Heart right ventricle (tissue), 16 donors: ENCODE measurements around the gene WDR86. TPM values are rescaled to one million over a fixed set of nuclear protein-coding genes. Genes with fewer than 3 reads are reported as not detected.

Source experiments
- ATAC-seq, 8 donors: fragments of 200-7000 bp; cut with Tn5 transposase; one replicate each; pipeline ENCODE4 v1.9.1; 2020; ENCODE audit warnings: mild to moderate bottlenecking in 8 of 8, moderate library complexity in 8 of 8, moderate number of reproducible peaks in 1 of 8
- DNase-seq, 2 donors: peaks; one replicate each; pipeline ENCODE4 v3.0.0-alpha.2; 2020
- H3K27ac ChIP-seq, 10 donors: fragments of 200-600 bp; sonication (generic) in 2 of 10; one replicate each; pipeline versions ENCODE4 v1.5.0 to v1.8.0; 2020 to 2022; ENCODE audit warnings: mild to moderate bottlenecking in 3 of 10
- H3K27me3 ChIP-seq, 7 donors: fragments of 200-600 bp; one replicate each; pipeline ENCODE4 v1.8.0; 2021 to 2022; ENCODE audit warnings: mild to moderate bottlenecking in 2 of 7
- H3K36me3 ChIP-seq, 9 donors: fragments of 200-600 bp; sonication (generic) in 1 of 9; one replicate each; pipeline versions ENCODE4 v1.5.0 to v1.8.0; 2020 to 2022; ENCODE audit warnings: mild to moderate bottlenecking in 2 of 9
- H3K4me1 ChIP-seq, 9 donors: fragments of 200-600 bp; sonication (generic) in 1 of 9; one replicate each; pipeline versions ENCODE4 v1.5.0 to v1.8.0; 2020 to 2022; ENCODE audit warnings: mild to moderate bottlenecking in 4 of 9
- H3K4me3 ChIP-seq, 10 donors: fragments of 200-600 bp; sonication (generic) in 2 of 10; one replicate each; pipeline versions ENCODE4 v1.5.0 to v1.8.0; 2020 to 2022; ENCODE audit warnings: mild to moderate bottlenecking in 7 of 10, moderate library complexity in 2 of 10
- H3K9me3 ChIP-seq, 11 donors: fragments of 200-600 bp in 10 of 11; sonication (generic) in 2 of 11; one replicate each; pipeline versions ENCODE4 v1.5.0 to v1.8.0; 2013 to 2022; ENCODE audit warnings: mild to moderate bottlenecking in 2 of 11, control low read depth in 1 of 11, moderate library complexity in 1 of 11
- CTCF ChIP-seq, 9 donors: fragments of 200-600 bp; sonication (generic) in 2 of 9; IDR thresholded peaks; one replicate each; pipeline versions ENCODE4 v1.5.0 to v1.8.0; 2021 to 2022; ENCODE audit warnings: antibody characterized with exemption in 9 of 9, mild to moderate bottlenecking in 5 of 9, moderate library complexity in 1 of 9
- WGBS, 2 donors: extraction: QIAGEN DNeasy Blood & Tissue Kit; methylation state at CpG; one replicate each; pipeline ENCODE4 v1.1.7; 2013; ENCODE audit warnings: inconsistent platforms in 1 of 2; 5-methylcytosine and 5-hydroxymethylcytosine counted together
- intact Hi-C, 10 donors: fragments of 100-400 bp; cut with DNase I; formaldehyde crosslinking; loops; one replicate each; pipeline versions ENCODE4 v1.11.1 to v1.14.2; 2022
- polyA plus RNA-seq, 2 donors: library from polyadenylated mRNA; stranded (reverse); fragments of 200-250 nt; gene quantifications; one replicate each; pipeline ENCODE4 v1.2.3, GENCODE V29; 2013
- total RNA-seq, 10 donors: library from RNA; stranded (reverse); fragmentation: NEBNext Ultra II Directional in 3 of 10; extraction: Animal tissue kit (Norgen Biotek cat#: 25700) in 3 of 10; gene quantifications; one replicate each; pipeline versions ENCODE4 v1.2.1 to v1.2.4, GENCODE V29; 2021 to 2023
- donor health status: Arrhythmogenic right ventricular cardiomyopathy.
- donor health status: ischemic (EF 13 %, LVEDD 7.1; RV severe dilation, severe dysfunction).
- donor health status: healthy with polysubstance abuse.
- donor health status: DM: no; HTN: yes; CAD: no.
- donor health status: DM: no; HTN: no; CAD: no.
- donor health status: ischemic (EF 25% LVEDD 6.9; RV normal size, moderate dysfunction).
- donor health status: ischemic (EF 25% LVEDD 5.7; RV mildly dilated, moderate dysfunction).
- donor health status: healthy.
- donor health status: DM: yes; HTN: yes; CAD: no.
- donor health status: Ischemic cardiomyopathy.
- donor health status: ischemic (EF 35%, LVEDD 5.7; RV mildly dilated, moderate dysfunction).
- donor health status: nonischemic (EF 11% LVEDD 7.7; RV severe dilation, severe dysfunction).
- donor health status: DM: yes; HTN: yes; CAD: no.
- donor health status: PGD.
- donor health status: ischemic (EF 29% LVEDD 5.4; RV normal size, mild dysfunction).
- donor health status: nonischemic (EF 23%, LVEDD 6.1; RV moderate dilation, normal function).

WDR86 gene
- total and polyA plus RNA-seq, 12 donors: 0.15 to 0.52 (median 0.25) TPM; not detected in 3

- no peak overlapping the region for H3K4me3 ChIP-seq
- no peaks in the 10 kb centered on the region for H3K9me3 ChIP-seq
- H3K27ac ChIP-seq: peak overlapping the region in 1 of 10 donors; percentile 90
- intact Hi-C loops: loop anchor here in 2 of 10 donors (5.0 kb wide), 2 partner anchors 35 to 40 kb away; no protein-coding TSS in a partner anchor
- ATAC-seq (no peak), DNase-seq (no peak)
- WGBS, 2 donors: 77 to 88% methylated on average over 5 of the region's 5 CpGs
- no peaks in the 10 kb centered on the region for H3K27me3 ChIP-seq
- H3K4me1 ChIP-seq: peaks cover 0 to 32% (median 12%) of the 10 kb centered on the region in 9 donors
- no peak for TF ChIP-seq CTCF (IDR thresholded peaks at IDR 0.05)
- peaks cover 0 to 98% (median 63%) of the 10 kb centered on the region in 9 donors for H3K36me3 ChIP-seq
Measured at GRCh38 chr7:151352512-151352911, 57.3 kb downstream of the WDR86 start.

GRCh38 chr7:151351967-151352366 lies 57.9 kb downstream of the WDR86 start:
- Histone ChIP-seq H3K36me3 (peaks cover 0 to 98% (median 62%) of the 10 kb centered on the region in 9 donors), H3K9me3 (no peaks in the 10 kb centered on the region), H3K27me3 (no peaks in the 10 kb centered on the region), H3K4me3 (no peak overlapping the region), H3K4me1 (peaks cover 0 to 35% (median 12%) of the 10 kb centered on the region in 9 donors), H3K27ac (peak overlapping the region in 1 of 10 donors; percentile 90)
- intact Hi-C loops: loop anchor here in 4 of 10 donors (2.0 to 5.0 kb wide), 3 partner anchors 35 to 40 kb away; no protein-coding TSS in a partner anchor
- DNase-seq (no peak), ATAC-seq (no peak)
- WGBS, 2 donors: 81 to 84% methylated on average over 6 of the region's 6 CpGs
- no peak for TF ChIP-seq CTCF (IDR thresholded peaks at IDR 0.05)

- peak overlapping the region in 1 of 10 donors; percentile 90 for H3K27ac ChIP-seq
- ATAC-seq: peak in 1 of 8 donors; percentile 35
Measured at GRCh38 chr7:151351027-151351426, 58.8 kb downstream of the WDR86 start.

GRCh38 chr7:151349507-151349853 lies 60.4 kb downstream of the WDR86 start:
- intact Hi-C loops: no loop called here

More at GRCh38 chr7:151351027-151351426, 58.8 kb downstream of the WDR86 start:
- Histone ChIP-seq H3K27me3 (no peaks in the 10 kb centered on the region), H3K36me3 (peaks cover 0 to 98% (median 62%) of the 10 kb centered on the region in 9 donors), H3K9me3 (no peaks in the 10 kb centered on the region), H3K4me3 (no peak overlapping the region), H3K4me1 (peaks cover 0 to 44% (median 20%) of the 10 kb centered on the region in 9 donors)
- WGBS, 2 donors: 69 to 70% methylated on average over 8 of the region's 8 CpGs
- intact Hi-C loops: loop anchor here in 4 of 10 donors (2.0 to 5.0 kb wide), 3 partner anchors 34 to 39 kb away; no protein-coding TSS in a partner anchor
- DNase-seq: no peak
- TF ChIP-seq CTCF (IDR thresholded peaks at IDR 0.05): peak in 2 of 9 donors; percentile 8 to 31

More at GRCh38 chr7:151349507-151349853, 60.4 kb downstream of the WDR86 start:
- Histone ChIP-seq H3K4me1 (peaks cover 0 to 50% (median 24%) of the 10 kb centered on the region in 9 donors), H3K36me3 (peaks cover 0 to 97% (median 57%) of the 10 kb centered on the region in 9 donors), H3K9me3 (no peaks in the 10 kb centered on the region), H3K4me3 (peak overlapping the region in 6 of 10 donors; percentile 30 to 50 (median 42)), H3K27me3 (no peaks in the 10 kb centered on the region), H3K27ac (peak overlapping the region in 9 of 10 donors; percentile 47 to 90 (median 71))
- ATAC-seq (peak in 7 of 8 donors; percentile 32 to 65 (median 53)), DNase-seq (no peak)
- TF ChIP-seq CTCF (IDR thresholded peaks at IDR 0.05): no peak
- WGBS, 2 donors: 66 to 67% methylated on average over 5 of the region's 5 CpGs
